ENCODE data around the gene ATXN2.

The ATXN2 gene

DNA sequence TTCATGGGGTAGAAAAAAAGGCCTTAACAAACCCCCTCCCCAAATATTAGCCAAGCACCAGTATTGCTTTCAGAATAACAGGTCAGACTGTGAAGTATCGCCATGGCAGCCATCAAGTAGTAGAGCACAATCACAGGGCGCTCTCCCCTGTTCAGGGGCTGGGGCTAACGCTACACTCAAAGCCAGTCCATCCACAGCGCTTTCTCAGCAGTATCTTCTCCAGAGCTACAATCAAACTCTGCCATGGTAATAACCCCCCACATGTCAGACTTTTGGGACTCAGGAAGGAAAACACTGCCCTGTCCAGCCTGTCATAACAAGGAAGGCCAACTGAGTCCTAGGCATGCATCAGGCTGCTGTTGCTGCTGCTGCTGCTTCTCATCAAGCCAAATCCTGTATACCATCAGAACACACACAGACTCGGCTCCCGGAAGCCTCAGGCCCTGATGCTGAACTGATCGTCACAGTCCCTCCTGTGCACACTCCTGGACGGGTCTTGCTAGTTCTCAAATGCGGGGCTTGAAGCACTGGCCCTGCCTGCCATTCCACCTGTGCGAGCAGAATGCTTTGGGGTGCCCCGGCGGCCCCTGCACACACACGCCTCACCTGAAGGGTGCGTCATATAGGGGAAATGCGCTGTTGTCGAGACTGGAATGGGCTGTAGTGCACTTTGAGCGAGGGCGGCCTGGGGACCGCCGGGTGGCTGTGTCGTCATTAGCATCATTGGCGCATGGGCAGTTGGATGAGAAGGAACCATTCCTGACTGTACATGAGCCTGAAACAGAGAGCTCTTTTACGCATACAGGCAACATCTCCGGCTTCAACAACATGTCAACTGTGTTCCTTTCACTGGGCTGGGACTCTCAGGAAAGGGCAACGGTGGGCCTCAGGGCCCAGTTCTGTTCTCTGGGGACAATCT is 145.8 kb downstream of the ATXN2 start:
- H2BK12ac ChIP-seq (ENCODE audit: low read length in 2 of 2): no peak overlapping the region
- H3K9ac ChIP-seq (ENCODE audit: low read length): no peak overlapping the region

DNA sequence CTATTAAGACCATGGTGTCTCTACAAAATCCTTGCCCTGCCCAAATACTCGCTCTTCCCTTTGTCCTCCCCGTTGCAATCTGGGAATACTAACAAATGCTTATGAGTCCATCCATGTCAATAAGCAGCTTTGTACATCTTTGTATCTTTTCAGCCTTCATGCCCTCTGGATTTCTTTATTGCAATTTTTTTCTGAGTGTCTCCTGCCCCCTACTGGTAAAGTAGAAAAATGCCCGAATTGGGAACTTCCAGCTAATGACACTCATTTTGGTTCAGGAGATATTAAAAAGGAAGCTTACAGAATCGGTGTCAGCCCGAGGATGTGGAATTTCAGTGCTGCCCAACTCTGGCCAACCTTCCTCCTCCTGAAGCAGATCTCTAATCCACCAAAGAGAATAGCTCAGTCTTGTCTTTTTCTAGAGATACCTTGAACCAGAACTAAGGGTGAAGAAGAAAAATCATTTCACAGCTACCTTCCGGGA is 147.4 kb downstream of the ATXN2 start:
- no peaks in the 10 kb centered on the region for H3K27me3 ChIP-seq (ENCODE audit: control insufficient read depth in 1 of 2, insufficient read depth in 1 of 2, low read length in 2 of 2)
- no peak overlapping the region for H4K8ac ChIP-seq (ENCODE audit: low read length)
- H3K4me3 ChIP-seq (ENCODE audit: insufficient read depth in 1 of 2, low read depth in 1 of 2, low read length in 2 of 2): no peak overlapping the region
- no peak overlapping the region for H2AK5ac ChIP-seq (ENCODE audit: low read length, severe bottlenecking)
- H3K4ac ChIP-seq (ENCODE audit: low read depth in 1 of 2, low read length in 2 of 2): no peak overlapping the region
- H3K36me3 ChIP-seq (ENCODE audit: control insufficient read depth in 1 of 2, insufficient read depth in 2 of 2, low read depth in 1 of 2, low read length in 2 of 2): peaks cover 52 to 98% of the 10 kb centered on the region in 2 experiments
- H2AFZ ChIP-seq (ENCODE audit: low read depth, low read length): no peak overlapping the region
- H3K23ac ChIP-seq (ENCODE audit: low read length in 2 of 2): no peak overlapping the region
- no peak overlapping the region for H2BK12ac ChIP-seq (ENCODE audit: low read length in 2 of 2)
- WGBS: 47% methylated on average over 5 of the region's 6 CpGs
- no peak overlapping the region for H3K18ac ChIP-seq (ENCODE audit: low read depth in 1 of 2, low read length in 2 of 2)
- peaks cover 32% of the 10 kb centered on the region for H3K4me1 ChIP-seq (ENCODE audit: control insufficient read depth, insufficient read depth, low read depth, low read length)
- H3K27ac ChIP-seq (ENCODE audit: low read length, poor library complexity, severe bottlenecking): peak overlapping the region; percentile 60
- no peaks in the 10 kb centered on the region for H3K9me3 ChIP-seq (ENCODE audit: control insufficient read depth, low read length)
- H2BK15ac ChIP-seq (ENCODE audit: low read depth, poor library complexity, severe bottlenecking): no peak overlapping the region
- H2BK5ac ChIP-seq (ENCODE audit: low read depth, low read length, poor library complexity, severe bottlenecking): no peak overlapping the region
- H3K4me2 ChIP-seq (ENCODE audit: low read length, poor library complexity, severe bottlenecking): no peak overlapping the region
- peak; percentile 71 for DNase-seq
- no peak overlapping the region for H3K14ac ChIP-seq (ENCODE audit: low read length in 2 of 2)
- peak overlapping the region; percentile 35 for H3K9ac ChIP-seq (ENCODE audit: low read length)
- H3K79me1 ChIP-seq (replicated peaks; ENCODE audit: low read length, poor library complexity, severe bottlenecking): peaks cover 1% of the 10 kb centered on the region
- no peak overlapping the region for H2BK120ac ChIP-seq (ENCODE audit: low read depth, low read length)
- no peak overlapping the region for H4K91ac ChIP-seq (ENCODE audit: low read length)

More for the DNA sequence above, 145.8 kb downstream of the ATXN2 start:
- Histone ChIP-seq H3K23ac (ENCODE audit: low read length in 2 of 2) (no peak overlapping the region), H3K4me1 (ENCODE audit: control insufficient read depth, insufficient read depth, low read depth, low read length) (peaks cover 22% of the 10 kb centered on the region), H3K27me3 (ENCODE audit: control insufficient read depth in 1 of 2, insufficient read depth in 1 of 2, low read length in 2 of 2) (no peaks in the 10 kb centered on the region), H3K18ac (ENCODE audit: low read depth in 1 of 2, low read length in 2 of 2) (peak overlapping the region in 1 of 2 experiments; percentile 18), H3K4me2 (ENCODE audit: low read length, poor library complexity, severe bottlenecking) (no peak overlapping the region), H2BK15ac (ENCODE audit: low read depth, poor library complexity, severe bottlenecking) (no peak overlapping the region), H2AFZ (ENCODE audit: low read depth, low read length) (no peak overlapping the region), H4K91ac (ENCODE audit: low read length) (no peak overlapping the region), H3K14ac (ENCODE audit: low read length in 2 of 2) (no peak overlapping the region), H3K27ac (ENCODE audit: low read length, poor library complexity, severe bottlenecking) (peak overlapping the region; percentile 81), H2BK5ac (ENCODE audit: low read depth, low read length, poor library complexity, severe bottlenecking) (no peak overlapping the region), H2AK5ac (ENCODE audit: low read length, severe bottlenecking) (peak overlapping the region; percentile 23), H3K79me1 (replicated peaks; ENCODE audit: low read length, poor library complexity, severe bottlenecking) (peaks cover 6% of the 10 kb centered on the region), H3K4ac (ENCODE audit: low read depth in 1 of 2, low read length in 2 of 2) (no peak overlapping the region), H3K9me3 (ENCODE audit: control insufficient read depth, low read length) (no peaks in the 10 kb centered on the region), H3K36me3 (ENCODE audit: control insufficient read depth in 1 of 2, insufficient read depth in 2 of 2, low read depth in 1 of 2, low read length in 2 of 2) (peaks cover 44 to 93% of the 10 kb centered on the region in 2 experiments), H4K8ac (ENCODE audit: low read length) (no peak overlapping the region), H2BK120ac (ENCODE audit: low read depth, low read length) (no peak overlapping the region), H3K4me3 (ENCODE audit: insufficient read depth in 1 of 2, low read depth in 1 of 2, low read length in 2 of 2) (no peak overlapping the region)
- WGBS: 97% methylated on average over 25 of the region's 25 CpGs
- no peak for DNase-seq

DNA sequence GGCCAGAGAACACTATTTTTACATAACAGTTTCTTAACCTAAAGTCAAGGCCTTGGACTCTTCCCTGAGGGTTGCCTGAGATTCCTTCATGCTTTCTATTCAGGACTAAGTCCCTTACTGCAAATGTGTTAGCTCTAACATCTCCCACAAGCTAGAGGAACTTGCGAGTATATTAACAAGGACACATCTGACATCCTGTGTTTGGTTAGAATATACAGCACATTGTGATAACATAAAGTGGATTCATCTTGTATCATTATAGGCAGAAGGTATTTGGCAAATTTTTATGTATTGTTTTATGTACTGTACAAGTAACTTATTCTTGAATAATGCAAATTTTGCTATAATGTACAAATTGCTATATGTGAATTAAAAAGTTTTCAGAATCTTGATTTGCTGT is 147.9 kb downstream of the ATXN2 start:
- Histone ChIP-seq H3K14ac (ENCODE audit: low read length in 2 of 2) (no peak overlapping the region), H3K23ac (ENCODE audit: low read length in 2 of 2) (no peak overlapping the region), H2BK5ac (ENCODE audit: low read depth, low read length, poor library complexity, severe bottlenecking) (no peak overlapping the region), H2BK12ac (ENCODE audit: low read length in 2 of 2) (no peak overlapping the region), H3K4me1 (ENCODE audit: control insufficient read depth, insufficient read depth, low read depth, low read length) (peaks cover 37% of the 10 kb centered on the region), H3K27me3 (ENCODE audit: control insufficient read depth in 1 of 2, insufficient read depth in 1 of 2, low read length in 2 of 2) (no peaks in the 10 kb centered on the region), H3K4me2 (ENCODE audit: low read length, poor library complexity, severe bottlenecking) (no peak overlapping the region), H3K79me1 (replicated peaks; ENCODE audit: low read length, poor library complexity, severe bottlenecking) (peaks cover 1% of the 10 kb centered on the region), H3K4ac (ENCODE audit: low read depth in 1 of 2, low read length in 2 of 2) (no peak overlapping the region), H4K8ac (ENCODE audit: low read length) (no peak overlapping the region), H3K4me3 (ENCODE audit: insufficient read depth in 1 of 2, low read depth in 1 of 2, low read length in 2 of 2) (no peak overlapping the region), H3K27ac (ENCODE audit: low read length, poor library complexity, severe bottlenecking) (peak overlapping the region; percentile 61), H2AFZ (ENCODE audit: low read depth, low read length) (no peak overlapping the region), H3K36me3 (ENCODE audit: control insufficient read depth in 1 of 2, insufficient read depth in 2 of 2, low read depth in 1 of 2, low read length in 2 of 2) (peaks cover 56 to 99% of the 10 kb centered on the region in 2 experiments), H4K91ac (ENCODE audit: low read length) (no peak overlapping the region), H3K9me3 (ENCODE audit: control insufficient read depth, low read length) (no peaks in the 10 kb centered on the region), H3K18ac (ENCODE audit: low read depth in 1 of 2, low read length in 2 of 2) (no peak overlapping the region), H2BK120ac (ENCODE audit: low read depth, low read length) (no peak overlapping the region), H2AK5ac (ENCODE audit: low read length, severe bottlenecking) (no peak overlapping the region), H3K9ac (ENCODE audit: low read length) (peak overlapping the region; percentile 35), H2BK15ac (ENCODE audit: low read depth, poor library complexity, severe bottlenecking) (no peak overlapping the region)
- no peak for DNase-seq
- no CpG with 5 or more reads among the region's 1 CpG for WGBS

DNA sequence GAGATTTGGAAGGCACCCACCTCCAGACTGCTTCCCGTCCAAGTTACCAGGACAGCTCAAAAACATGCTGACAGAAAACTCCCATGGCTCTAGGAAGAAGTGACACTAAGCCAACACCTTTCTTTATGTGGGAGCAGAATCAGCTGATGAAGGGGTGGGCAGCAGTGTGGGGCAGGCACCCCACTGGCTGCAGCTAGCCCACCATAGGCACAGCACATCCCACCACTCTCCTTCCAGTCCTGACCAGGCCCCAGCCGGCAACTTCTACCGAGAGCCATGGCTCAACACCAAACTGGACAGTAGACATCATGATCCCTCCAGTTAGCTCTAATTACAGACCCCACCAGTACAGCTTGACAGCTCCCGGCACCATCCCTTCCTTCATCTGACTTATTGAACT is 148.4 kb downstream of the ATXN2 start:
- peaks cover 39% of the 10 kb centered on the region for H3K4me1 ChIP-seq (ENCODE audit: control insufficient read depth, insufficient read depth, low read depth, low read length)
- H3K27me3 ChIP-seq (ENCODE audit: control insufficient read depth in 1 of 2, insufficient read depth in 1 of 2, low read length in 2 of 2): no peaks in the 10 kb centered on the region
- H2AK5ac ChIP-seq (ENCODE audit: low read length, severe bottlenecking): peak overlapping the region; percentile 67
- no peak overlapping the region for H3K4ac ChIP-seq (ENCODE audit: low read depth in 1 of 2, low read length in 2 of 2)
- 94% methylated on average over 4 of the region's 4 CpGs for WGBS
- H3K36me3 ChIP-seq (ENCODE audit: control insufficient read depth in 1 of 2, insufficient read depth in 2 of 2, low read depth in 1 of 2, low read length in 2 of 2): peaks cover 54 to 99% of the 10 kb centered on the region in 2 experiments
- H4K8ac ChIP-seq (ENCODE audit: low read length): no peak overlapping the region
- H3K79me1 ChIP-seq (replicated peaks; ENCODE audit: low read length, poor library complexity, severe bottlenecking): peaks cover 1% of the 10 kb centered on the region
- H3K4me2 ChIP-seq (ENCODE audit: low read length, poor library complexity, severe bottlenecking): no peak overlapping the region
- no peak for DNase-seq
- no peak overlapping the region for H3K14ac ChIP-seq (ENCODE audit: low read length in 2 of 2)
- no peak overlapping the region for H2BK5ac ChIP-seq (ENCODE audit: low read depth, low read length, poor library complexity, severe bottlenecking)
- peak overlapping the region; percentile 61 for H3K27ac ChIP-seq (ENCODE audit: low read length, poor library complexity, severe bottlenecking)
- H4K91ac ChIP-seq (ENCODE audit: low read length): peak overlapping the region; percentile 29
- H3K18ac ChIP-seq (ENCODE audit: low read depth in 1 of 2, low read length in 2 of 2): peak overlapping the region; percentile 23 to 76
- no peak overlapping the region for H2AFZ ChIP-seq (ENCODE audit: low read depth, low read length)
- peak overlapping the region in 1 of 2 experiments; percentile 23 for H3K23ac ChIP-seq (ENCODE audit: low read length in 2 of 2)
- no peak overlapping the region for H3K4me3 ChIP-seq (ENCODE audit: insufficient read depth in 1 of 2, low read depth in 1 of 2, low read length in 2 of 2)
- H3K9me3 ChIP-seq (ENCODE audit: control insufficient read depth, low read length): no peaks in the 10 kb centered on the region
- H2BK120ac ChIP-seq (ENCODE audit: low read depth, low read length): no peak overlapping the region
- H2BK12ac ChIP-seq (ENCODE audit: low read length in 2 of 2): no peak overlapping the region
- H2BK15ac ChIP-seq (ENCODE audit: low read depth, poor library complexity, severe bottlenecking): no peak overlapping the region
- H3K9ac ChIP-seq (ENCODE audit: low read length): peak overlapping the region; percentile 35

All from mesenchymal stem cell (in vitro differentiated cells and primary cell).